NOMO-1 treated with dmso at 0.1 percent for 144 hours (cell line): ENCODE results near the gene PCGF1.
"Not testable (repeated sequence)": the region's sequence is repeated elsewhere in the genome, so short reads cannot be mapped to it uniquely, and the experiment has no call there.

Source experiments
- DNase-seq: peaks from one replicate; lab custom pipeline; 2025; ENCODE audit not compliant: unreplicated experiment; lab: John Stamatoyannopoulos, UW

PCGF1 gene

GRCh38 chr2:74474481-74474880 lies 33.0 kb downstream of the PCGF1 start:
- no peak for DNase-seq

- no peak for DNase-seq
Observed at GRCh38 chr2:74472945-74473258, 34.6 kb downstream of the PCGF1 start.

GRCh38 chr2:74472086-74472944 lies 35.2 kb downstream of the PCGF1 start, which contains the start of gene MRPL53:
Gene MRPL53 (minus strand): TSS chr2:74472680. CDS start chr2:74472660, 20 bp downstream.
- DNase-seq = peak; percentile 91

- DNase-seq = no peak
Observed at GRCh38 chr2:74471332-74472065, 36.0 kb downstream of the PCGF1 start.

- not testable (repeated sequence) for DNase-seq
Observed at GRCh38 chr2:74470742-74471141, 36.8 kb downstream of the PCGF1 start.

GRCh38 chr2:74464406-74464805 lies 43.1 kb downstream of the PCGF1 start:
- DNase-seq = no peak

- no peak for DNase-seq
Observed at GRCh38 chr2:74462786-74463105, 44.7 kb downstream of the PCGF1 start.

- no peak for DNase-seq
Observed at GRCh38 chr2:74462054-74462785, 45.3 kb downstream of the PCGF1 start.

GRCh38 chr2:74461187-74462053 lies 46.1 kb downstream of the PCGF1 start:
- no peak for DNase-seq

- not testable (repeated sequence) for DNase-seq
Observed at GRCh38 chr2:74460187-74460586, 47.3 kb downstream of the PCGF1 start.

GRCh38 chr2:74459503-74460118 lies 47.9 kb downstream of the PCGF1 start:
- not testable (repeated sequence) for DNase-seq

GRCh38 chr2:74458938-74459363 lies 48.5 kb downstream of the PCGF1 start:
- no peak for DNase-seq

GRCh38 chr2:74458132-74458937 lies 49.2 kb downstream of the PCGF1 start, which contains the start of gene WBP1:
Gene WBP1 (plus strand): TSS chr2:74458438. CDS start chr2:74458603, 165 bp downstream.
- DNase-seq = peak; percentile 98

GRCh38 chr2:74457549-74458131 lies 49.9 kb downstream of the PCGF1 start:
- DNase-seq = no peak

GRCh38 chr2:74457129-74457548 lies 50.4 kb downstream of the PCGF1 start:
- DNase-seq = peak; percentile 8
